HG03175 (cell line): ENCODE data around the gene AFF2.

Experiments used
- ATAC-seq: cut with Tn5 transposase; IDR thresholded peaks from one replicate; pipeline ENCODE4 v1.9.1; 2021; ENCODE audit warnings: mild to moderate bottlenecking, moderate library complexity; ENCODE audit not compliant: unreplicated experiment

AFF2 gene

GRCh38 chrX:148535639-148536038 is 35.2 kb downstream of the AFF2 start:
- no peak for ATAC-seq

- ATAC-seq = no peak
Observed at GRCh38 chrX:148536961-148537360, 36.5 kb downstream of the AFF2 start.

- ATAC-seq = no peak
Observed at GRCh38 chrX:148537556-148538182, 37.3 kb downstream of the AFF2 start.

GRCh38 chrX:148538582-148538981 is 38.2 kb downstream of the AFF2 start:
- no peak for ATAC-seq

- no peak for ATAC-seq
Observed at GRCh38 chrX:148540114-148540513, 39.7 kb downstream of the AFF2 start.

GRCh38 chrX:148540671-148541583 is 40.5 kb downstream of the AFF2 start:
- no peak for ATAC-seq

GRCh38 chrX:148541584-148541940 is 41.1 kb downstream of the AFF2 start:
- peak; percentile 69 for ATAC-seq

GRCh38 chrX:148542481-148543255 is 42.3 kb downstream of the AFF2 start:
- ATAC-seq = no peak

- peak; percentile 52 for ATAC-seq
Observed at GRCh38 chrX:148552775-148553174, 52.4 kb downstream of the AFF2 start.

GRCh38 chrX:148555101-148555500 is 54.7 kb downstream of the AFF2 start:
- no peak for ATAC-seq

- no peak for ATAC-seq
Observed at GRCh38 chrX:148555571-148556243, 55.3 kb downstream of the AFF2 start.

GRCh38 chrX:148556498-148556897 is 56.1 kb downstream of the AFF2 start:
- ATAC-seq = no peak

GRCh38 chrX:148562846-148563245 is 62.4 kb downstream of the AFF2 start:
- no peak for ATAC-seq

- ATAC-seq = no peak
Observed at GRCh38 chrX:148567229-148567628, 66.8 kb downstream of the AFF2 start.

GRCh38 chrX:148567779-148568178 is 67.4 kb downstream of the AFF2 start:
- ATAC-seq = no peak

- ATAC-seq = no peak
Observed at GRCh38 chrX:148568763-148569162, 68.3 kb downstream of the AFF2 start.

GRCh38 chrX:148572337-148572736 is 71.9 kb downstream of the AFF2 start:
- no peak for ATAC-seq

- ATAC-seq = no peak
Observed at GRCh38 chrX:148573119-148573518, 72.7 kb downstream of the AFF2 start.

GRCh38 chrX:148574237-148574973 is 74.0 kb downstream of the AFF2 start:
- ATAC-seq = no peak

GRCh38 chrX:148576396-148576795 is 76.0 kb downstream of the AFF2 start:
- ATAC-seq = no peak
